Astrocyte of the hippocampus (primary cell): ENCODE measurements around the gene GPR78.
"Not testable (repeated sequence)": the region's sequence is repeated elsewhere in the genome, so short reads cannot be mapped to it uniquely, and the experiment has no call there.

Experiments used
- DNase-seq: peaks from one replicate; pipeline ENCODE4 v3.0.0; 2011; ENCODE audit warnings: low read depth, low spot score

GPR78 gene

GRCh38 chr4:8615921-8616787 lies 36.0 kb downstream of the GPR78 start:
- DNase-seq = no peak

GRCh38 chr4:8616831-8617230 lies 36.6 kb downstream of the GPR78 start:
- DNase-seq = no peak

GRCh38 chr4:8617486-8618040 lies 37.4 kb downstream of the GPR78 start:
- DNase-seq = no peak

DNA sequence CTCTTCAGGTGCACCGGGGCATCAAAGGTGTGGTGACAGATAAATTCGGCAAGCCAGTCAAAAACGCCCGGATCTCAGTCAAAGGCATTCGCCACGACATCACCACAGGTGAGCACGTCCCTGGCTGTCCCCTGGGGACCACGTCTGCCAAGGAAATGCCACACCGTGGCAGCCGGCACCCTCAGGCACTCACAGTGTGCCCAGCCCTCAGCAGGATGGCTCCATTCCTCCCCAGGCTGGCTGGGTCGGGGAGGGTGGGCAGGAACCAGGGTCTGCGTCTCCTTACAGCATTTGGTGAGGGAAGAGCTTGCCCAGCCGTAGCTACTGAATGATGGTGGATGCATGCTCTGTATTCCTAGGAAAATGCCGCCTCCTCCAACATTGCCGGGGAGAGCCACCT lies 38.2 kb downstream of the GPR78 start:
- no peak for DNase-seq

- no peak for DNase-seq
These were observed 38.9 kb downstream of the GPR78 start for GRCh38 chr4:8618961-8619720.

GRCh38 chr4:8621135-8621534 lies 40.9 kb downstream of the GPR78 start:
- DNase-seq = not testable (repeated sequence)

- not testable (repeated sequence) for DNase-seq
These were observed 44.5 kb downstream of the GPR78 start for GRCh38 chr4:8624601-8625272.

DNA sequence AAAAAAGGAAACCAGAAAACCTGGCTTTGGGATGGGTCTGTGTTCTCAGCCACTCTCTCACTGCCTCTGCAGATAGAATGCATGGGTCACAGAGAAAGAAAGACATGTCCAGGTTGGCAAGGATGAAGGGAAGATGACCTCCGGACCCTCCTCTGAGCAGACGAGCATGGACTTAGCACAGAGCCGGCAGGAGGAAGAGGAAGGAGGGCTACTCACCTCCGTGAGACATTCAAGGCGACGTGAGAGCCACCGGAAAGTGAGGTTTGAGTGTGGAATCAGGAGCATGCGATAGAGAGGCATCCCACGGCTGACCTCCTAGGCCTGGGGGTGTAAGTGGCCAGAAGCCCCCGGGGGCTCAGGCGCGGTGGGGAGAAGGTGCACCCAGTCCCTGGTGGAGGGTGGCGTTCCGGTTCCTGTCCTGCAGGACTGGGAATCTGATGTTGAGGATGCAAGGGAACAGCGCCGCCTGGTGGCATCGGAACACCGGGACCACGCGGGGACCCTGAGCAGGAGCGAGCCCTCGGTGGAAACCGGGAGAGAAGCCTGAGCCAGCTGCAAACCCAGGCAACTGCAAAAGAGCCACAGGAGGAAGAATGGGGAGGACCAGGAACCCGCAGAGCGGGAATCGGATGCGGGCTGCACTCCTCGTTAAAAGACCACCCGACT lies 50.2 kb downstream of the GPR78 start:
- not testable (repeated sequence) for DNase-seq

DNA sequence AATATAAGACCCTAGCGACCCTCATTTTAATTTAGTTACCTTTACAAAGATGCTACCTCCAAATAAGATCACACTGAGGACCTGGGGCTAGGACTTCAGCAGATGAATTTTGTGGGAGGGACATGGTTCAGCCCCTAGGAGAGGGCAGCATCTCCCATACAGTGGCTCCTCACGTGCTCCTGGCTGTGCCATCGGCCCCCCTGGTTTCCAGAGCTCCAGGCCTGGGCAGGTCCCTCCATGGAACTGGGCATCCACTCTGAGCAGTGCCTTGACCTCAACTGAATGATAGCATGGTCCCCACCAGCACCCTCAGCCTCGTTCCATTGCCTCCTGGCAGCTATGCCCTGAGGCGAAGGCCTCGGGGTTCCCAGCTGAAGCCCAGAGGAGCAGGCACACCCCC lies 51.7 kb downstream of the GPR78 start:
- not testable (repeated sequence) for DNase-seq

GRCh38 chr4:8634773-8635172 lies 54.6 kb downstream of the GPR78 start:
- not testable (repeated sequence) for DNase-seq

GRCh38 chr4:8635897-8636554 lies 55.8 kb downstream of the GPR78 start:
- not testable (repeated sequence) for DNase-seq
